ENCODE measurements around the gene TTC34.
"Not testable (repeated sequence)": the region's sequence is repeated elsewhere in the genome, so short reads cannot be mapped to it uniquely, and the experiment has no call there.

The TTC34 gene

GRCh38 chr1:2802421-2802961, 998 bp upstream of the TTC34 start:
- DNase-seq (ENCODE audit: extremely low spot score), result no peak
- ChIA-PET CTCF (no interaction called here), POLR2A (no interaction called here)
- TF ChIP-seq FOXK2 (IDR thresholded peaks at IDR 0.05) (no peak), ELF4 (IDR thresholded peaks at IDR 0.05) (no peak), PKNOX1 (IDR thresholded peaks at IDR 0.05) (no peak), L3MBTL2 (conservative IDR thresholded peaks at IDR 0.05) (no peak), ZNF384 (IDR thresholded peaks at IDR 0.05) (no peak), SP1 (IDR thresholded peaks at IDR 0.05) (no peak), LEF1 (IDR thresholded peaks at IDR 0.05; ENCODE audit: borderline replicate concordance) (no peak), ARNT (IDR thresholded peaks at IDR 0.05) (no peak), TARDBP (IDR thresholded peaks at IDR 0.05) (no peak), CTBP1 (IDR thresholded peaks at IDR 0.05; ENCODE audit: borderline replicate concordance) (no peak), FOXM1 (IDR thresholded peaks at IDR 0.05; ENCODE audit: borderline replicate concordance) (no peak), NFRKB (IDR thresholded peaks at IDR 0.05) (no peak), SUZ12 (IDR thresholded peaks at IDR 0.05) (no peak), BHLHE40 (IDR thresholded peaks at IDR 0.05; ENCODE audit: borderline replicate concordance) (no peak), HDGF (IDR thresholded peaks at IDR 0.05; ENCODE audit: borderline replicate concordance) (no peak), FOXA1 (IDR thresholded peaks at IDR 0.05) (no peak)

- TF ChIP-seq ZNF384 (IDR thresholded peaks at IDR 0.05) (no peak), ELF4 (IDR thresholded peaks at IDR 0.05) (no peak), SP1 (IDR thresholded peaks at IDR 0.05) (no peak), FOXA1 (IDR thresholded peaks at IDR 0.05) (no peak), TARDBP (IDR thresholded peaks at IDR 0.05) (no peak), CTBP1 (IDR thresholded peaks at IDR 0.05; ENCODE audit: borderline replicate concordance) (no peak), L3MBTL2 (conservative IDR thresholded peaks at IDR 0.05) (no peak), ARNT (IDR thresholded peaks at IDR 0.05) (no peak), HDGF (IDR thresholded peaks at IDR 0.05; ENCODE audit: borderline replicate concordance) (no peak)
- ChIA-PET POLR2A (no interaction called here), CTCF (interaction anchor here (0.6 to 0.9 kb wide), 2 partner anchors 238 to 240 kb away, joined by 3 read pairs; no protein-coding TSS in a partner anchor)
- no peak for DNase-seq (ENCODE audit: extremely low spot score)
These were observed 447 bp downstream of the TTC34 start for GRCh38 chr1:2801046-2801445.

GRCh38 chr1:2800664-2801045, 838 bp downstream of the TTC34 start:
- ChIA-PET POLR2A (no interaction called here), CTCF (interaction anchor here (0.6 to 1.1 kb wide), 3 partner anchors 237 to 386 kb away, joined by 3 read pairs; no protein-coding TSS in a partner anchor)
- TF ChIP-seq CTBP1 (IDR thresholded peaks at IDR 0.05; ENCODE audit: borderline replicate concordance) (no peak), L3MBTL2 (conservative IDR thresholded peaks at IDR 0.05) (no peak), FOXK2 (IDR thresholded peaks at IDR 0.05) (no peak), SP1 (IDR thresholded peaks at IDR 0.05) (no peak), ZNF384 (IDR thresholded peaks at IDR 0.05) (no peak), PKNOX1 (IDR thresholded peaks at IDR 0.05) (no peak), FOXM1 (IDR thresholded peaks at IDR 0.05; ENCODE audit: borderline replicate concordance) (no peak), FOXA1 (IDR thresholded peaks at IDR 0.05) (no peak), LEF1 (IDR thresholded peaks at IDR 0.05; ENCODE audit: borderline replicate concordance) (no peak), HDGF (IDR thresholded peaks at IDR 0.05; ENCODE audit: borderline replicate concordance) (no peak), TARDBP (IDR thresholded peaks at IDR 0.05) (no peak), ARNT (IDR thresholded peaks at IDR 0.05) (no peak), ELF4 (IDR thresholded peaks at IDR 0.05) (no peak), SUZ12 (IDR thresholded peaks at IDR 0.05) (no peak), NFRKB (IDR thresholded peaks at IDR 0.05) (no peak)
- DNase-seq (ENCODE audit: extremely low spot score), result no peak

- TF ChIP-seq FOXA1 (IDR thresholded peaks at IDR 0.05), result no peak
- TF ChIP-seq TARDBP (IDR thresholded peaks at IDR 0.05), result no peak
- no peak for TF ChIP-seq BHLHE40 (IDR thresholded peaks at IDR 0.05; ENCODE audit: borderline replicate concordance)
- no peak for TF ChIP-seq SUZ12 (IDR thresholded peaks at IDR 0.05)
- DNase-seq (ENCODE audit: extremely low spot score), result no peak
- ChIA-PET POLR2A (no interaction called here), CTCF (interaction anchor here (0.6 to 1.1 kb wide), 2 partner anchors 237 to 385 kb away, joined by 3 read pairs; no protein-coding TSS in a partner anchor)
These were observed 1.5 kb downstream of the TTC34 start for GRCh38 chr1:2799811-2800663.

GRCh38 chr1:2798958-2799357, 2.5 kb downstream of the TTC34 start:
- POLR2A ChIA-PET; CTCF ChIA-PET; DNase-seq (ENCODE audit: extremely low spot score): not testable (repeated sequence)

- ChIA-PET CTCF (no interaction called here), POLR2A (no interaction called here)
- no peak for TF ChIP-seq HDGF (IDR thresholded peaks at IDR 0.05; ENCODE audit: borderline replicate concordance)
- no peak for TF ChIP-seq ELF4 (IDR thresholded peaks at IDR 0.05)
- TF ChIP-seq NFRKB (IDR thresholded peaks at IDR 0.05), result no peak
- no peak for TF ChIP-seq ARNT (IDR thresholded peaks at IDR 0.05)
- no peak for DNase-seq (ENCODE audit: extremely low spot score)
These were observed 3.8 kb downstream of the TTC34 start for GRCh38 chr1:2797741-2798016.

Data from HEK293T (cell line).